ENCODE measurements around the gene IGF2BP3. TPM values are rescaled to one million over a fixed set of nuclear protein-coding genes. Genes with fewer than 3 reads are reported as not detected.

Gene IGF2BP3
- total and polyA plus RNA-seq, 10 of the 15 experiments (the other 5 are each of a cell fraction or from before 2014, with no cell fraction given), result 4.6 to 61.2 (median 36.9) TPM

DNA sequence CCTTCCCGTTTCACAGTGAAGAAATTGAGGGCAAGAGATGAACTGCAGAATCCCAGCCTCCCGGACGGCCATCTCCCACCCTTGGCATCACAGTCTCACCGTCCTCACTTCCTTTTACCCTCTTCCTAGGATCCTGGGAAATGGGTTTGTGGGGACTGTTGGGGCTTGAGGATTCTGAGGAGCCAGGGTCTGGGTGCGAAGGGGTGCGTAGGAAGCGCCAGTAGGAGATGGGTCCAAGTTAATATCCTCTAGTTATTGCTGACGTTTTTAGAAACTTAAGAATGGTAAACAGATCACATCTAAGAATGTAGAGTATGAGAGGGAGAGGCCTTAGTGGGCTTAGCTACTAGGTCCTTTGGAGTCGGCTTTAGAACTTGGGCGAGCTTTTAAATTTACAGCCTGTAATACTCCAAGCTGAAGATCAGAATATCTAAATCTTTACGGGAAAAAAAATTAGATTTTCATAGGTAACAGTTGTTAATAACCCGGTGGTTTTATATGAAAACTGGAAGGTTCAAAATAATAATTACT is 170.5 kb downstream of the IGF2BP3 start:
- Histone ChIP-seq H3K27ac (ENCODE audit: control insufficient read depth, insufficient read depth) (peak overlapping the region; percentile 60), H3K27me3 (replicated peaks in 1 of 2; ENCODE audit: control insufficient read depth in 2 of 2, insufficient read depth in 2 of 2, low read length in 1 of 2) (no peaks in the 10 kb centered on the region), H2AFZ (ENCODE audit: control insufficient read depth, low read depth, low read length) (peak overlapping the region; percentile 80), H3K9me3 (replicated peaks; ENCODE audit: control insufficient read depth, insufficient read depth, low read length) (no peaks in the 10 kb centered on the region; the same call in 2 of the 3 replicates), H3K4me3 (peak overlapping the region; percentile 87), H3K9ac (ENCODE audit: control insufficient read depth, insufficient read depth, low read length) (peak overlapping the region; percentile 90), H3K4me2 (ENCODE audit: control insufficient read depth, insufficient read depth) (peak overlapping the region; percentile 75), H3K4me1 (ENCODE audit: control insufficient read depth, insufficient read depth, low read length) (peaks cover 2% of the 10 kb centered on the region; the same call in 1 of the 2 replicates), H4K20me1 (ENCODE audit: control insufficient read depth, insufficient read depth) (no peaks in the 10 kb centered on the region), H3K36me3 (ENCODE audit: control insufficient read depth in 2 of 2, insufficient read depth in 2 of 2, low read length in 1 of 2) (no peaks in the 10 kb centered on the region), H3K79me2 (ENCODE audit: control insufficient read depth, insufficient read depth, low read length) (peaks cover 38% of the 10 kb centered on the region)
- ChIA-PET POLR2A (interaction anchor here (0.6 to 1.1 kb wide), 3 partner anchors 8 to 418 kb away, joined by 4 read pairs; no protein-coding TSS in a partner anchor), SMC1A (ENCODE audit: uncharacterized antibody, unreplicated experiment) (interaction anchor here (0.7 to 1.9 kb wide), 5 partner anchors 9 to 58 kb away, joined by 3 to 6 read pairs (median 3); no protein-coding TSS in a partner anchor), CTCF (interaction anchor here (1.9 to 2.3 kb wide), 3 partner anchors 22 to 58 kb away, joined by 9 to 15 read pairs (median 13); no protein-coding TSS in a partner anchor), RAD21 (ENCODE audit: unreplicated experiment) (interaction anchor here (0.9 to 2.0 kb wide), 5 partner anchors 10 to 239 kb away, joined by 3 to 9 read pairs (median 6); no protein-coding TSS in a partner anchor)
- in situ Hi-C loops (cut with MboI), result no loop called here
- 13% methylated on average over 12 of the region's 12 CpGs for WGBS (ENCODE audit: insufficient coverage, insufficient replicate concordance, low lambda C conversion rate, missing lambda C conversion rate)
- TSS peak; percentile 70 for BruUV-seq (replicated peaks)
- DNase-seq (ENCODE audit: low read depth, low spot score), result no peak
- peak; percentile 10 for ATAC-seq
- intact Hi-C loops (cut with micrococcal nuclease; ENCODE audit: unreplicated experiment), result no loop called here
- FAIRE-seq, result no peak
- TF ChIP-seq, protein P1, sequence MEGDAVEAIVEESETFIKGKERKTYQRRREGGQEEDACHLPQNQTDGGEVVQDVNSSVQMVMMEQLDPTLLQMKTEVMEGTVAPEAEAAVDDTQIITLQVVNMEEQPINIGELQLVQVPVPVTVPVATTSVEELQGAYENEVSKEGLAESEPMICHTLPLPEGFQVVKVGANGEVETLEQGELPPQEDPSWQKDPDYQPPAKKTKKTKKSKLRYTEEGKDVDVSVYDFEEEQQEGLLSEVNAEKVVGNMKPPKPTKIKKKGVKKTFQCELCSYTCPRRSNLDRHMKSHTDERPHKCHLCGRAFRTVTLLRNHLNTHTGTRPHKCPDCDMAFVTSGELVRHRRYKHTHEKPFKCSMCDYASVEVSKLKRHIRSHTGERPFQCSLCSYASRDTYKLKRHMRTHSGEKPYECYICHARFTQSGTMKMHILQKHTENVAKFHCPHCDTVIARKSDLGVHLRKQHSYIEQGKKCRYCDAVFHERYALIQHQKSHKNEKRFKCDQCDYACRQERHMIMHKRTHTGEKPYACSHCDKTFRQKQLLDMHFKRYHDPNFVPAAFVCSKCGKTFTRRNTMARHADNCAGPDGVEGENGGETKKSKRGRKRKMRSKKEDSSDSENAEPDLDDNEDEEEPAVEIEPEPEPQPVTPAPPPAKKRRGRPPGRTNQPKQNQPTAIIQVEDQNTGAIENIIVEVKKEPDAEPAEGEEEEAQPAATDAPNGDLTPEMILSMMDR (IDR thresholded peaks at IDR 0.05 in 2 of 3, conservative IDR thresholded peaks at IDR 0.05 in 1 of 3; ENCODE audit: control insufficient read depth in 2 of 3, extremely low read depth in 1 of 3, insufficient read depth in 1 of 3, low read depth in 3 of 3, low read length in 3 of 3), result no peak
- TF ChIP-seq MYB (IDR thresholded peaks at IDR 0.05; ENCODE audit: borderline replicate concordance, low read depth, low read length) (no peak), SMAD5 (IDR thresholded peaks at IDR 0.05; ENCODE audit: low read depth) (no peak), NFYB (IDR thresholded peaks at IDR 0.05; ENCODE audit: insufficient read depth, low read depth, low read length) (no peak), PAX8 (IDR thresholded peaks at IDR 0.05) (no peak), FOXM1 (IDR thresholded peaks at IDR 0.05; ENCODE audit: low read depth, low read length) (no peak), TBL1XR1 (IDR thresholded peaks at IDR 0.05; ENCODE audit: low read depth, low read length) (no peak), ETV6 (conservative IDR thresholded peaks at IDR 0.05 in 1 of 2, IDR thresholded peaks at IDR 0.05 in 1 of 2; ENCODE audit: borderline replicate concordance in 1 of 2, low read depth in 1 of 2) (no peak)
- TF ChIP-seq, protein P2, sequence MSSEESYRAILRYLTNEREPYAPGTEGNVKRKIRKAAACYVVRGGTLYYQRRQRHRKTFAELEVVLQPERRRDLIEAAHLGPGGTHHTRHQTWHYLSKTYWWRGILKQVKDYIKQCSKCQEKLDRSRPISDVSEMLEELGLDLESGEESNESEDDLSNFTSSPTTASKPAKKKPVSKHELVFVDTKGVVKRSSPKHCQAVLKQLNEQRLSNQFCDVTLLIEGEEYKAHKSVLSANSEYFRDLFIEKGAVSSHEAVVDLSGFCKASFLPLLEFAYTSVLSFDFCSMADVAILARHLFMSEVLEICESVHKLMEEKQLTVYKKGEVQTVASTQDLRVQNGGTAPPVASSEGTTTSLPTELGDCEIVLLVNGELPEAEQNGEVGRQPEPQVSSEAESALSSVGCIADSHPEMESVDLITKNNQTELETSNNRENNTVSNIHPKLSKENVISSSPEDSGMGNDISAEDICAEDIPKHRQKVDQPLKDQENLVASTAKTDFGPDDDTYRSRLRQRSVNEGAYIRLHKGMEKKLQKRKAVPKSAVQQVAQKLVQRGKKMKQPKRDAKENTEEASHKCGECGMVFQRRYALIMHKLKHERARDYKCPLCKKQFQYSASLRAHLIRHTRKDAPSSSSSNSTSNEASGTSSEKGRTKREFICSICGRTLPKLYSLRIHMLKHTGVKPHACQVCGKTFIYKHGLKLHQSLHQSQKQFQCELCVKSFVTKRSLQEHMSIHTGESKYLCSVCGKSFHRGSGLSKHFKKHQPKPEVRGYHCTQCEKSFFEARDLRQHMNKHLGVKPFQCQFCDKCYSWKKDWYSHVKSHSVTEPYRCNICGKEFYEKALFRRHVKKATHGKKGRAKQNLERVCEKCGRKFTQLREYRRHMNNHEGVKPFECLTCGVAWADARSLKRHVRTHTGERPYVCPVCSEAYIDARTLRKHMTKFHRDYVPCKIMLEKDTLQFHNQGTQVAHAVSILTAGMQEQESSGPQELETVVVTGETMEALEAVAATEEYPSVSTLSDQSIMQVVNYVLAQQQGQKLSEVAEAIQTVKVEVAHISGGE (CRISPR knock-in tag; IDR thresholded peaks at IDR 0.05), result no peak
- TF ChIP-seq, protein P3, sequence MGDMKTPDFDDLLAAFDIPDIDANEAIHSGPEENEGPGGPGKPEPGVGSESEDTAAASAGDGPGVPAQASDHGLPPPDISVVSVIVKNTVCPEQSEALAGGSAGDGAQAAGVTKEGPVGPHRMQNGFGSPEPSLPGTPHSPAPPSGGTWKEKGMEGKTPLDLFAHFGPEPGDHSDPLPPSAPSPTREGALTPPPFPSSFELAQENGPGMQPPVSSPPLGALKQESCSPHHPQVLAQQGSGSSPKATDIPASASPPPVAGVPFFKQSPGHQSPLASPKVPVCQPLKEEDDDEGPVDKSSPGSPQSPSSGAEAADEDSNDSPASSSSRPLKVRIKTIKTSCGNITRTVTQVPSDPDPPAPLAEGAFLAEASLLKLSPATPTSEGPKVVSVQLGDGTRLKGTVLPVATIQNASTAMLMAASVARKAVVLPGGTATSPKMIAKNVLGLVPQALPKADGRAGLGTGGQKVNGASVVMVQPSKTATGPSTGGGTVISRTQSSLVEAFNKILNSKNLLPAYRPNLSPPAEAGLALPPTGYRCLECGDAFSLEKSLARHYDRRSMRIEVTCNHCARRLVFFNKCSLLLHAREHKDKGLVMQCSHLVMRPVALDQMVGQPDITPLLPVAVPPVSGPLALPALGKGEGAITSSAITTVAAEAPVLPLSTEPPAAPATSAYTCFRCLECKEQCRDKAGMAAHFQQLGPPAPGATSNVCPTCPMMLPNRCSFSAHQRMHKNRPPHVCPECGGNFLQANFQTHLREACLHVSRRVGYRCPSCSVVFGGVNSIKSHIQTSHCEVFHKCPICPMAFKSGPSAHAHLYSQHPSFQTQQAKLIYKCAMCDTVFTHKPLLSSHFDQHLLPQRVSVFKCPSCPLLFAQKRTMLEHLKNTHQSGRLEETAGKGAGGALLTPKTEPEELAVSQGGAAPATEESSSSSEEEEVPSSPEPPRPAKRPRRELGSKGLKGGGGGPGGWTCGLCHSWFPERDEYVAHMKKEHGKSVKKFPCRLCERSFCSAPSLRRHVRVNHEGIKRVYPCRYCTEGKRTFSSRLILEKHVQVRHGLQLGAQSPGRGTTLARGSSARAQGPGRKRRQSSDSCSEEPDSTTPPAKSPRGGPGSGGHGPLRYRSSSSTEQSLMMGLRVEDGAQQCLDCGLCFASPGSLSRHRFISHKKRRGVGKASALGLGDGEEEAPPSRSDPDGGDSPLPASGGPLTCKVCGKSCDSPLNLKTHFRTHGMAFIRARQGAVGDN (IDR thresholded peaks at IDR 0.05), result no peak
- TF ChIP-seq, protein P4, sequence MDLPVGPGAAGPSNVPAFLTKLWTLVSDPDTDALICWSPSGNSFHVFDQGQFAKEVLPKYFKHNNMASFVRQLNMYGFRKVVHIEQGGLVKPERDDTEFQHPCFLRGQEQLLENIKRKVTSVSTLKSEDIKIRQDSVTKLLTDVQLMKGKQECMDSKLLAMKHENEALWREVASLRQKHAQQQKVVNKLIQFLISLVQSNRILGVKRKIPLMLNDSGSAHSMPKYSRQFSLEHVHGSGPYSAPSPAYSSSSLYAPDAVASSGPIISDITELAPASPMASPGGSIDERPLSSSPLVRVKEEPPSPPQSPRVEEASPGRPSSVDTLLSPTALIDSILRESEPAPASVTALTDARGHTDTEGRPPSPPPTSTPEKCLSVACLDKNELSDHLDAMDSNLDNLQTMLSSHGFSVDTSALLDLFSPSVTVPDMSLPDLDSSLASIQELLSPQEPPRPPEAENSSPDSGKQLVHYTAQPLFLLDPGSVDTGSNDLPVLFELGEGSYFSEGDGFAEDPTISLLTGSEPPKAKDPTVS (IDR thresholded peaks at IDR 0.05; ENCODE audit: low read depth, low read length), result no peak

All from GM12878 (cell line).